ENCODE results near the gene PIGU.

The PIGU gene

GRCh38 chr20:34575756-34576155 is 101.1 kb downstream of the PIGU start:
- DNase-seq, result no peak

GRCh38 chr20:34575271-34575670 is 101.6 kb downstream of the PIGU start:
- no peak for DNase-seq

GRCh38 chr20:34574861-34575260 is 102.0 kb downstream of the PIGU start:
- no peak for DNase-seq

- no peak for DNase-seq
These were observed 102.5 kb downstream of the PIGU start for GRCh38 chr20:34574426-34574825.

GRCh38 chr20:34573541-34574300 is 103.2 kb downstream of the PIGU start:
- no peak for DNase-seq

GRCh38 chr20:34571753-34572152 is 105.1 kb downstream of the PIGU start:
- DNase-seq, result no peak

GRCh38 chr20:34570859-34571306 is 106.0 kb downstream of the PIGU start:
- DNase-seq, result no peak

GRCh38 chr20:34569598-34569997 is 107.3 kb downstream of the PIGU start:
- no peak for DNase-seq

- DNase-seq, result no peak
These were observed 108.7 kb downstream of the PIGU start for GRCh38 chr20:34567892-34568865.

- DNase-seq, result no peak
These were observed 109.7 kb downstream of the PIGU start for GRCh38 chr20:34566978-34567891.

- no peak for DNase-seq
These were observed 112.1 kb downstream of the PIGU start for GRCh38 chr20:34564833-34565232.

- DNase-seq, result no peak
These were observed 114.3 kb downstream of the PIGU start for GRCh38 chr20:34562641-34563040.

GRCh38 chr20:34561661-34562060 is 115.2 kb downstream of the PIGU start:
- no peak for DNase-seq

GRCh38 chr20:34560614-34561013 is 116.3 kb downstream of the PIGU start:
- no peak for DNase-seq

- DNase-seq, result no peak
These were observed 116.8 kb downstream of the PIGU start for GRCh38 chr20:34560141-34560523.

GRCh38 chr20:34559311-34560140 is 117.4 kb downstream of the PIGU start:
- no peak for DNase-seq

GRCh38 chr20:34558320-34559218 is 118.3 kb downstream of the PIGU start, which contains the start of gene MAP1LC3A:
TSS of gene MAP1LC3A (plus strand) at chr20:34558718. CDS start at chr20:34558869, 151 bp downstream.
- DNase-seq, result no peak

GRCh38 chr20:34557936-34558319 is 119.0 kb downstream of the PIGU start:
- no peak for DNase-seq

GRCh38 chr20:34553366-34553867 is 123.5 kb downstream of the PIGU start:
- no peak for DNase-seq

- no peak for DNase-seq
These were observed 124.3 kb downstream of the PIGU start for GRCh38 chr20:34552569-34552968.

Measured in NCI-H2171 treated with DMSO at 0.1 percent for 48 hours (cell line).